Measurements from ENCODE around the gene MYO1E.

The MYO1E gene

GRCh38 chr15:59258317-59258716 lies 114.4 kb downstream of the MYO1E start:
- no peak for DNase-seq

DNA sequence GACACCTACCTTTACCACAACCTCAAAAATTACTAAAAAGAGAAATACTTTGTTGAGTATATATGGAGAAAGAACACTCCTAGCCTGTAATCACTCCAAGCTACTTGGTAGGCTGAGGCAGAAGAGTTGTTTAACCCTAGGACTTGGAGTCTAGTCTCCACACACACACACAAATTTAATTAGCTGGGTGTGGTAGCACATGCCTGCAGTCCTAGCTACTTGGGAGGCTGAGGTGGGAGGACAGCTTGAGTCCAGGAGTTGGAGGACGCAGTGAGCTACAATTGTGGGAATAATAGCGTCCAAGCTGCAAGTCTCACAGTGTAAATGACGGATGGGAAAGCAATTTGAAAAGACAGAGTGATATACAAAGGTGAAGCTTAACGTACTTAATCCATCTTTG lies 115.5 kb downstream of the MYO1E start:
- DNase-seq: no peak

GRCh38 chr15:59256482-59256881 lies 116.2 kb downstream of the MYO1E start:
- no peak for DNase-seq

DNA sequence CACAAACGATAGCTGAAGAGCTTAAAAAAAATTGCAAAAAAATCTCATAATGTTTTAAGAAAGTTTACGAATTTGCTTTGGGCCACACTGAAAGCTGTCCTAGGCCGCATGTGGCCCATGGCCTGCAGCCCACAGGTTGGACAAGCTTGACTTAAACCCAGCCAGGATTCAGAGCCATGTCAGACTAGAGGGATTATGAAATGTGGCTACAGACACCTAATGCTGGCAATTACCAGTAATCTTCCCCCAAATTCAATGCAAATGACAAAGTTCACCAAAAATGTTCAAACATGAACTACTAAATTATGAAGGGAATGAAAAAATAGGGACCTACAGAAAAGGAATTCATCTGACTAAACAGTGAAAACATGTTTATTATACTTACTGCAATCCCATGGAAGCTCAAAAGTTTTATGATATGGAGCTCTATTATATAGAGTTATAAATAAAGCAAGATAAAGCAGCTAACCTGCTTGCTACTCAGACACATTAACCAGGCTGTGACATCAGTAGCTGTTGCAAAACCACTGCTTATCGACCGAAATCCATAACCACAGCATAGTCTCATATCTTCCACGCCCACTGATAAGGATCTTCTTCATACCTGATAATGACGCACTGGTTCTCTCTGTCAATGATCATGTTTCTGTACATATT lies 116.9 kb downstream of the MYO1E start:
- no peak for DNase-seq

DNA sequence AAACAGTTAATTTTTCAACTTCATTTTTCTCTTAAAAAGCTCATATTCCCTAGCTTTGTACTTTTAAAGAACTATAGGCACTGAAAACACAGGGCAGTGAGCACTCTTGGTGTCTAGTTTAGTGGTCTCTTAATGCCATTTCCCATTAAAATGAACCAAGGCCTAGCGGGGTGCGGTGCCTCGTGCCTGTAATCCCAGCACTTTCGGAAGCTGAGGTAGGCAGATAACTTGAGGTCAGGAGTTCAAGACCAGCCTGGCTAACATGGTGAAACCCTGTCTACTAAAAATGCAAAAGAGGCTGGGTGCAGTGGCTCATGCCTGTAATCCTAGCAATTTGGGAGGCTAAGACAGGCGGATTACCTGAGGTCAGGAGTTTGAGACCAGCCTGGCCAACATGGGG lies 120.5 kb downstream of the MYO1E start:
- DNase-seq: no peak

DNA sequence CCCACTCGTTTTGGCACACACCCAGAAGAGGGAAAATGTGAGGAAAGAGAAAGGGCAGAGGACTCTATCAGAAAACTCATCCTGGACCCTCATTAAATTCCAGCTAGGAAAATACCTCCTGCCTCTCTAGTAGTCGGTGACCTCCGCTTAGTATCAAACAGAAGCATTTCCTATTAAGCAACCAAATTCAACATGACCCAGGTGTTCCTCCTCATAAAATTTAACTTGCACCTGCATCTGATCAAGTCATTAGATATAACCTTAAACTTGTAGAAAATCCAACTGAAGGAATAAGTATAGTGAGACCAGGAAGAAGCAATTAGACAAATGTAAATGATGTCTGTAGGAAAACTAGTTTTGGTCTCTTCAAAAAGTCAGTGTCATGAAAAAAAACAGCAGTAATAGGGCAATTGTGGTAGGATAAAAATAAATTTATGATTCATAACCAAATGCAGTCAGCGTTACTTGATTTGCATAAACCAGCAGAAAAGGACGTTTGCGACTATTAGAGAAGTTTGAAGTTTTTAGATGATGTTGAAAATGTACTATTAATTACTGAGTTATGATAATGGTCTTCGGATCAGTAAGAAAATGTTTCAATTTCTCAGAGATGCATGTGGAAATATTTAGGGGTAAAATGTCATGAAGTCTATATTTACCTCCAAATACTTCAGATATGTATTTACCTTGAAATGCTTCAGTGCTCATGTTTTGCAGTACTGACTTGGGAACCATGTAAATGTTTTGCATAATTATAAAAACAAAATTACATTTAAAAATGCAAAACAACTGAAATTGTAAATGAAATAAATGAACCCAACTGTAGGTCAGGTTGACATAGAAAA lies 121.4 kb downstream of the MYO1E start:
- DNase-seq: no peak

DNA sequence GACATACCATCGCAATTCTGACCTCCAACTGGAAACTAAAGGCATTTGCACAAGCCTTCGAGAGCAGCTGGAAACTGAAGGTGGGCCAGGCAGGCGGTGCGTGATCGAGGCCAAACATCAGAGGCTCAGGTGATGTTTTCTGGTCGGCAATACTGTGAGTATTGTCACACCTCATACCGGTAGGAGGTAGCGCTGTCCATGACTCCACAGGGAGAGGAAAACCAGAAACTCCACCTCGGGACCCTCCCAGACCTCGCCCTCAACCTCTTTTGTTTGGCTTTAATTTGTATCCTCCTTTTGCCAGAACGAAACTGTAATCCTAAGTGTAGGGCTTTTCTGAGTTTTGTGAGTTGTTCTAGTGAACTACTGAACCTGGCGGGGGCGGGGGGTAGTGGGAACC lies 122.4 kb downstream of the MYO1E start:
- DNase-seq: no peak

DNA sequence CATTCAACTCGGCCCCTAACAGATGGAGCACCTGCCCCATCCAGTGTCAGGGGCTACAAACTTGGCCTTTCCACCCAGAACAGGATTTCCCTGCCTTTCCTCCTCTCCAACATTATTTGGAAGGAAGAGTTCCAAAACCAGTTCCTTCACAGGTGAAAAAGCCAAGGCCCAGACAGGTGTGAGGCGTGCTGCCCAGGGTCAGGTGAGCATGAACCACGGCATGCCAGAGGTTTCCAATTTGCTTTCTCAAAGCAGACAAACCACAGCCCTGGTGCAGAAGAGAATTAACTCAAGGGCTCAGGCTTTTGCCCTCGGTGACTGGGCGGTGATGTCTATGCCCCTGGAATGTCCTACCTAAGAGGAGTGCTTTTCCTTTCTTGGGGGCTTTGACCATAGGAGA lies 122.9 kb downstream of the MYO1E start:
- DNase-seq: no peak

DNA sequence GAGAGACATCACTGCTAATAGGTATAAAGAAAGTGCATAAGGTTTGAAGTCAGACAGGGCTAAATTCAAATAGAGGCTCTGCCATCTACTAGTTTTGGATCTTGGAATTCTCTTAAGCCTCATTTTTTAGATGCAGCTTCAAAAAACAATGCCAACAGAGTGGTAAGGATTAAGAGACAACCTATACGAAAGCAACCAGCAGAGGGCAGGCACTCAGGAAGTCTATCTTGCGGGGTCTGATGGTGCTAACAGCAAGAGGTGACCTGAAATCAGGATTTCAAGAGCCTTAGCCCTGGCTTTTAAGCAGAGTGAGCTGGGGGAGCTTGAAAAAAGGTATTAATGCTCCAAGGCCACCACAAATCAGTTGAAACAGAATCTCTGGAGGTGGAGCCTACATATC lies 125.3 kb downstream of the MYO1E start:
- peak; percentile 57 to 62 for DNase-seq

GRCh38 chr15:59245559-59245958 lies 127.1 kb downstream of the MYO1E start:
- no peak for DNase-seq

DNA sequence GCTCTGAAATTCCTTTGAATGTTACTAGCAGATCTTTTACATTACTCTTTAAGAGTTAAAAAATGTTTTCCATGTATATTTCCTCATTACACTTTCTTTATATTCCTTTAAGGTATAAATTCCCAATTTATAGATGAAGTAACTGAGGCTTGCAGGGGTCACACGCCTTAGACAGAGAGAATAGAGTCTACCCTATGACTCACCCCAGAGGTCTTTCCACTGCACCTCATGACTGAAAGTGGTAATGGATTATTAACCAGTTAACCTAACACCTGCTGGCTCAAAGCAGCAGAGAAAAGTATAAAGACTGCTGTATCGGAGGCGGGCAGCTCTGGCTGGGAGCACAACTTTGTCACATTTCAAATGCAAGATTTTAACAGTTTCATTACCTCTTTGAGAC lies 128.3 kb downstream of the MYO1E start:
- no peak for DNase-seq

- DNase-seq: no peak
Measured at GRCh38 chr15:59243622-59244021, 129.0 kb downstream of the MYO1E start.

DNA sequence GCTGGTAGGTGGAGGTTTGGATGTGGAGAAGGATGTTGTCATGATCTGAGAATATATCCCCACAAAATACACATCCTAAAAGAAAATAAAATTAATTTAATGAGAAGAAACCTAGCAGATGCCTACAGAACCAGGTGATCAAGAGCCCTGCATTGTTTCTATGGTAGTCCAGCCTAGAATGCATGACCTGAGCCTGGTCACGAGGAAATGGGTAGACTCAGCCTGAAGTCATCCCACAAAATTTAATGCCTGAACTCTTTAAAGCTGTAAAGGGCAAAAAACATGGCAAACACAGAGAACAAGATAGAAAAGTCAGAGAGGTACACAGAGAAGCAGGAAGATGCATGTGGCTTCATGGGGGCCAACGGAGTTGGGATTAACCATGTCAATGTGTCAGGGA lies 130.0 kb downstream of the MYO1E start:
- DNase-seq: no peak

- DNase-seq: no peak
Measured at GRCh38 chr15:59240036-59240435, 132.6 kb downstream of the MYO1E start.

DNA sequence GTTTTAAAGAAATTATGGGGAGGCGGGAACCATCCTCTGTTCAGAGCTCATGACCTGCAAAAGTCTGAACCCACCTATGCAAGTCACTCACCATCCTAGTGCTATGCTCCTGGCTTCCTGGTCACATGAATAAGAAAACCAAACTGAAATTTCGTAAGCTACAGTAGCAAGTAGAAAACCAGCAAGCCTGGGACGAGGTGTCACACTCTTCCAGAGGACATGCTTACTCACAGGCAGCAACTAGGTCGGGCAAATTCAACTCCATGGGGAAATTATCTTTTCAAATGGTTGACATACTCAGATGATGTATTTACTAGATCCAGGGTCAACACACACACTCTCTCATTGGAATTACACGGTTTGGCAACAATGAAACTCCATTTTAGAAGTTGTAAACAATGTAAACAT lies 134.7 kb downstream of the MYO1E start:
- no peak for DNase-seq

DNA sequence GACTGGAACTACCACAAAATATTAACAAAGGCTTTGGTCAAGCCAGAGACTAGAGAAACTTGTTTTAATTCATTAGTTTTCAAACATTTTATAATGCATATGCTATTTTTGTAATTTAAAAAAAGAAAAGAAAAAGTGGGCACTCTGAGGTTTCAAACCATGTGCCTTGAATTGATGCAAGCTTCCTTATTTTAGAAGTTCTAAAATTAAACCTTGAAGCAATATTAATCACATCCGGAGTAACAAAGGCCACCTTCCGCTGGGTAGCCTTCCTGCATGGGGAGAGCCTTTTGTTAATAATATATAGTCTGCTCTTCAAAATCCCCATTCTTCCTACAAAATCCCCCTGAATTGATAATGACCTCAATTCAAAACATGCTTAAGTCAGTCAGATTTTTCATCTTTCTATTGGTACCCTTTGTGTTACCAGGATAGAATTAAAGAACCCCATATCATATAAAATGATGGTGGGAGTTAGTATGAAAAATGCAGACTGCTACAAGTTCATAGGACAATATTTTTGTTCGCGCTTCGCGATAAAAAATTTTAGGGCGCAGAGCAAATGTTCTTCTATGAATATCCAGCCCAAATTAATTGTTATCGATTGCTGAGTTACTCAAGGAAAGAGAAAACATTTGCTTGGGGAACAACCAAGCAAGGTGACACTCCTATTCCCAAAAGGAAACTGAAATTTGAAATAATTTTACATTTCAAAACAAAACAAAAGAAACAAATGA lies 135.4 kb downstream of the MYO1E start:
- DNase-seq: no peak

DNA sequence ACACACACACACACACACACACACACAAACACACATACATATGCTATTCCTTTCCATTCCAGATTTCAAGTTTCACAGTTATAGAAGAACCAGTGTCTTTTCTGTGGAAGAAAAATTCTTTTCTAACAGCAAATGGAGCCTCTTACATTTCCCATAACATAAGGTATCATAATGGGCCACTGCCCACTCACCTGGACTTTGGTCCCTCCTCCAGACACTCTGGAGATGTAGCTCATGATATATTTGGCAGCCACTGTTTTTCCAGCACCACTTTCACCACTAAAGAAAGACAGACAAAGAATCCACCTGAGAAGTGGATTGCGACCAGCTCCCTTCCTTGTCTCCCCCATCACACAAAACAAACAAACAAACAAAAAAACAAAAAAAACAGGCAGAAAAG lies 136.3 kb downstream of the MYO1E start:
- no peak for DNase-seq

- no peak for DNase-seq
Measured at GRCh38 chr15:59232476-59232875, 140.2 kb downstream of the MYO1E start.

GRCh38 chr15:59230531-59231055 lies 142.1 kb downstream of the MYO1E start:
- DNase-seq: no peak

- no peak for DNase-seq
Measured at GRCh38 chr15:59229453-59229852, 143.2 kb downstream of the MYO1E start.

- DNase-seq: no peak
Measured at GRCh38 chr15:59229015-59229414, 143.7 kb downstream of the MYO1E start.

DNA sequence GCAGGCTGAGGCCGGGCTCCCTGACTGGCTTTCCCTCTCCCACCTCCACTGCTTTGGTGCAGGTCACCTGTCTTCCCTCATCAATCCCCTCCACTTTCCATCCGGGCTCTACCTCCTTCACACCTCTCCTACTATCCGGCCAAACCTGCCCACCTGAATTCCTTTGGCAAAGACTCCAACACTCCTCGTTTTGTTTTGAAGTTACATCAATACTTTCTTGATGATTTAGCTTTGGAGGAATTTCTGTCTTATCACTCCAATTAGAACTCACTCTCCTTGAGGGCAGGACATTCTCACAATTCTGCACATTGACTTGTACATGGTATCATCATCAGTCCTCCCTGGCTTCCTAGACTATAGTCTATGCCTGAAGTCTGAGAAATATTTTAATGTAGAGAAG lies 145.7 kb downstream of the MYO1E start:
- no peak for DNase-seq

GRCh38 chr15:59224474-59224873 lies 148.2 kb downstream of the MYO1E start:
- DNase-seq: no peak

DNA sequence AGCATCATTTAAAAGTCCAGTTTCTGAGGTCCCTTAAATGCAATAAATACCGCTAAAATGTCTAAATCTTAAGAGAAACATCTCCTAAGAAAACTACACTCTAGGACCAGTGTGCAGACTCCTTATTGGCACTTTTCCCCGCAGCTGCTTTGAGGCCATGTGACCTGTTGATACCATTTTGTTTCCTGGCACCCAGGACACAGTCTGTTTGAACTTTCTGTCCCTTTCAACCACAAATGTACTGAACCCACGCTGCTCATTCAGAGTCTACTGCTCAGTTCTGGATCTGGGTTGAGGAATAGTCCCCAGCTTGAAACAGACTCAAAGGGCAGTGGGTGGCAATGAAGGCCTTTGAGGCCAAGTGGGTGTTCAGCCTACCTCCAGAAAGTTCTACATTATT lies 148.9 kb downstream of the MYO1E start:
- DNase-seq: no peak

Data from activated T-cell treated with anti-CD3 and anti-CD28 coated beads, Interleukin-2, amount 50 U/mL, for 48 hours (primary cell).